HG03280 (cell line): Measurements from ENCODE around the gene A3GALT2.
"Not testable (repeated sequence)": the region's sequence is repeated elsewhere in the genome, so short reads cannot be mapped to it uniquely, and the experiment has no call there.

Experiments used
- ATAC-seq: cut with Tn5 transposase; IDR thresholded peaks from one replicate; pipeline ENCODE4 v1.9.1; 2021; ENCODE audit warnings: mild to moderate bottlenecking, moderate library complexity; ENCODE audit not compliant: unreplicated experiment

The A3GALT2 gene

GRCh38 chr1:33317354-33317753, 3.5 kb downstream of the A3GALT2 start:
- no peak for ATAC-seq

GRCh38 chr1:33316601-33317000, 4.3 kb downstream of the A3GALT2 start:
- no peak for ATAC-seq

- ATAC-seq: no peak
Measured at GRCh38 chr1:33314416-33314815, 6.5 kb downstream of the A3GALT2 start.

GRCh38 chr1:33312413-33312749, 8.5 kb downstream of the A3GALT2 start:
- ATAC-seq: no peak

GRCh38 chr1:33311706-33312412, 9.0 kb downstream of the A3GALT2 start:
- ATAC-seq: no peak

DNA sequence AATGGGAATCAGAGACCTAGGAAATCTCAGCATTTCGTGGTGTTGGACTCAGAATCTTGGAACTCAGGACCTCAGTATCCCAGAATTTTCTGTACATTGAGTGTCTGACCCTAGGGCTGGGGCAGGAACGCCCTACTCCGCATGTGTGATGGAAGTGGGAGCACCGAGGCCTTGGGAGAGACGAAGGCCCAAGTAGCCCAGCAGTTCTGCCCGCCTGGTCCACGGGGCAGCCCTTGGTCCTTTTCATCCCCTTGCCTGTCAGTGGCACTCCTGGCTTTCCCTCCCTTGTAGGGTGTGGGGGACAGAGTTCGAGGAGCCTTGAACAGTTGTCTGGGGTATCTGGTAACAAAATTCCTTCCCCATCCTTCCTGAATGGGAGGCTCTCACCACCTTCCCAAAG, 10.2 kb downstream of the A3GALT2 start:
- no peak for ATAC-seq

DNA sequence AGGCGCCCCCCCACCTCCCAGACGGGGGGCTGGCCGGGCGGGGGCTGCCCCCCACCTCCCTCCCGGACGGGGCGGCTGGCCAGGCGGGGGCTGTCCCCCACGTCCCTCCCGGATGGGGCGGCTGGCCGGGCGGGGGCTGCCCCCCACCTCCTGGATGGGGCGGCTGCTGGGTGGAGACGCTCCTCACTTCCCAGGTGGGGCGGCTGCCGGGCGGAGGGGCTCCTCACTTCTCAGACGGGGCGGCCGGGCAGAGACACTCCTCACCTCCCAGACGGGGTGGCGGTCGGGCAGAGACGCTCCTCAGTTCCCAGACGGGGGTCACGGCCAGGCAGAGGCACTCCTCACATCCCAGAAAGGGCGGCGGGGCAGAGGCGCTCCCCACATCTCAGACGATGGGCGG, 11.5 kb downstream of the A3GALT2 start:
- ATAC-seq: not testable (repeated sequence)

DNA sequence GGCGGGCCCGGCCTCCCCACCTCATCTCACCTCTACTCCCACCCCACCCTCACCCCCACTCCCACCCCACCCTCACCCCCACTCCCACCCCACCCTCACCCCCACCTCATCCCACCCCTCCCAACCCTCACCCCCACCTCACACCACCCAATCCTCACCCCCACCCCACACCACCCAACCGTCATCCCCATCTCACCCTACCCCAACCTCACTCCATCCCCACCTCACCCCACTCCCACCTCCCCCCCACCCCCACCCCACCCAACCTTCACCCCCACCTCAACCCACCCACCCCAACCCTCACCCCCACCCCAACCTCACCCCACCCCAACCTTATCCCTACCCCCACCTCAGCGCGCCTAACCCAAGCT, 13.4 kb downstream of the A3GALT2 start:
- no peak for ATAC-seq

- ATAC-seq: no peak
Measured at GRCh38 chr1:33306653-33307493, 14.0 kb downstream of the A3GALT2 start.

- no peak for ATAC-seq
Measured at GRCh38 chr1:33305816-33306652, 14.9 kb downstream of the A3GALT2 start.

DNA sequence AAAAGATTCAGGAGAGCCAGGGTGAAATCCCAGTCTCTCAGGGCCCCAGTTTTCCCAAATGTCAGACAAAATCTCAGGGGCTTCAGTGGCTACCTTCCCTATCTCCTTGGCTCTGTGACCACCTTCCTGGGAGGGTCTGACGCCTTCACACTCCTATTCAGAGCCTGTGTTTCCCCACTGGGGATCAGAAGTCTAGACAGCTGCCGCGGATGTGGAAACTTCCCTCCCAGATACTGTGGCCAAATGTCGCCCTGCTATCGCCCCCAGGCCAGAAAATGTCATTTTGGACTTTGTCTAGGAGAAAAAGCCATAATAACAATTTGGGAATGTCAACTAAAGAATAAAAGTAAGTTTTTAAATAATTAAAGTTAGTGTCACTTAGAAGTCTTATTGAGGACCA, 15.9 kb downstream of the A3GALT2 start:
- no peak for ATAC-seq

DNA sequence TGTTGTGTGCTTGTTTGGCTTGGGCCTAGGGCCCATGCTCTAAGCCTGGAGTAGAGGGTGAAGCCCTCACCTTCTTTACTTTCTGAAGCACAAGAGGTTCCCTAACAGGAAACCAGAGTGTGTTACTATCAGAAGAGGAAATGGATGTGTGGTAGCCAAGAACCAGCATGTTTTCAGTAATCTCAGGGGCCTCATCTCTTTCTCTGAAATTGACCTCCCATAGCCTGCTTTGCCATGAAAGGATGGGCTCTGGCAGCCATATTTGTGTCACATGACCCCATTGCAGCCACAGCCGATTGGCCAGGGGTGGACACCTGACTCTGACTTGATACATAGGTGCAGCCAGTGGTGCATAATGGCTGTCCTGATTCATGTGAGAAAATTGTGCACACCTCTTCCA, 18.6 kb downstream of the A3GALT2 start:
- ATAC-seq: no peak

GRCh38 chr1:33301273-33301984, 19.5 kb downstream of the A3GALT2 start:
- ATAC-seq: no peak

- ATAC-seq: no peak
Measured at GRCh38 chr1:33300673-33301072, 20.2 kb downstream of the A3GALT2 start.

- ATAC-seq: no peak
Measured at GRCh38 chr1:33299461-33300155, 21.3 kb downstream of the A3GALT2 start.

- ATAC-seq: no peak
Measured at GRCh38 chr1:33298623-33299277, 22.1 kb downstream of the A3GALT2 start.

GRCh38 chr1:33297911-33298622, 22.8 kb downstream of the A3GALT2 start:
- no peak for ATAC-seq

DNA sequence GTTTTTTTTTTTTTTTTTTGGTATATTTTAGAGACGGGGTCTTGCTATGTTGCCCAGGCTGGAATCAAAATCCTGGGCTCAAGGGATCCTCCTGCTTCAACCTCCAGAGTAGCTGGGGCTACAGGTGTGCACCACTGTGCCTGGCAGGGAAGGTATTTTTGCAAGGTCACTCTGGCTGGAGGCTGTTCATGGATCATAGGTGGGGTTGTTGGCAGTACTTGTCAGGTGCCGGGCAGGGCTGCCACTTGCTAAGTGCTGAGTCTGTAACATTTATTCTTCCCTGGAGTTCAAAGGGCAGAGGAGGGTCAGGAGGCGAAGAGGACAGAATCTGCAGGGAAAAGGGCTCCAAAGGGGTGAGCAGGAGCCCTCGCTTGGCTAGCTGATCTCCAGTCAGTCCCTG, 24.1 kb downstream of the A3GALT2 start:
- ATAC-seq: no peak

GRCh38 chr1:33296082-33296458, 24.8 kb downstream of the A3GALT2 start:
- no peak for ATAC-seq
